ENCODE results near the gene FLRT1.
A peak's percentile ranks its signal among the peaks of the same experiment; 100 is the strongest.

FLRT1 gene

GRCh38 chr11:64007629-64008282 lies 28.0 kb upstream of the FLRT1 start:
- FAIRE-seq (no peak), DNase-seq (ENCODE audit: insufficient read length) (no peak)
- TF ChIP-seq POLR2A (IDR thresholded peaks at IDR 0.05; ENCODE audit: low read depth, low read length) (no peak), POLR2AphosphoS5 (IDR thresholded peaks at IDR 0.05; ENCODE audit: low read depth, low read length) (no peak), TAF1 (IDR thresholded peaks at IDR 0.05; ENCODE audit: borderline replicate concordance, low read depth, low read length) (no peak)

GRCh38 chr11:64008283-64008913 lies 27.3 kb upstream of the FLRT1 start:
- FAIRE-seq, result no peak
- no peak for DNase-seq (ENCODE audit: insufficient read length)
- TF ChIP-seq POLR2A (IDR thresholded peaks at IDR 0.05; ENCODE audit: low read depth, low read length) (no peak), TAF1 (IDR thresholded peaks at IDR 0.05; ENCODE audit: borderline replicate concordance, low read depth, low read length) (no peak), POLR2AphosphoS5 (IDR thresholded peaks at IDR 0.05; ENCODE audit: low read depth, low read length) (no peak)

GRCh38 chr11:64008914-64009633 lies 26.7 kb upstream of the FLRT1 start:
- no peak for FAIRE-seq
- DNase-seq (ENCODE audit: insufficient read length), result no peak

GRCh38 chr11:64009710-64010109 lies 26.0 kb upstream of the FLRT1 start:
- DNase-seq (ENCODE audit: insufficient read length) (no peak), FAIRE-seq (no peak)
- TF ChIP-seq POLR2AphosphoS5 (IDR thresholded peaks at IDR 0.05; ENCODE audit: low read depth, low read length) (no peak), POLR2A (IDR thresholded peaks at IDR 0.05; ENCODE audit: low read depth, low read length) (no peak), TAF1 (IDR thresholded peaks at IDR 0.05; ENCODE audit: borderline replicate concordance, low read depth, low read length) (no peak)

More at GRCh38 chr11:64008914-64009633, 26.7 kb upstream of the FLRT1 start:
- TF ChIP-seq POLR2A (IDR thresholded peaks at IDR 0.05; ENCODE audit: low read depth, low read length), result no peak
- no peak for TF ChIP-seq POLR2AphosphoS5 (IDR thresholded peaks at IDR 0.05; ENCODE audit: low read depth, low read length)
- TF ChIP-seq TAF1 (IDR thresholded peaks at IDR 0.05; ENCODE audit: borderline replicate concordance, low read depth, low read length), result no peak

DNA sequence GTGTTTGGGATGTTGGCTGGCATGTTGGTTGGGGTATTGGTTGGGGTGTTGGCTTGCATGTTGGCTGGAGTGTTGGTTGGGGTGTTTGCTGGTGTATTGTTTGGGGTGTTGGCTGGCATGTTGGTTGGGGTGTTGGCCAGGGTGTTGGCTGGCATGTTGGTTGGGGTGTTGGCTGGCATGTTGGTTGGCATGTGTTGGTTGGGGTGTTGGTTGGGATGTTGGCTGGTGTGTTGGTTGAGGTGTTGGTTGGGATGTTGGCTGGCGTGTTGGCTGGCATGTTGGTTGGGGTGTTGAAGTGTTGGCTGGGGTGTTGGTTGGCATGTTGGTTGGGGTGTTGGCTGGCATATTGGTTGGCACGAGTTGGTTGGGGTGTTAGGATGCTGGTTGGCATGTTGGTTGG lies 24.9 kb upstream of the FLRT1 start:
- no peak for TF ChIP-seq POLR2AphosphoS5 (IDR thresholded peaks at IDR 0.05; ENCODE audit: low read depth, low read length)
- TF ChIP-seq TAF1 (IDR thresholded peaks at IDR 0.05; ENCODE audit: borderline replicate concordance, low read depth, low read length), result no peak
- no peak for TF ChIP-seq POLR2A (IDR thresholded peaks at IDR 0.05; ENCODE audit: low read depth, low read length)
- DNase-seq (ENCODE audit: insufficient read length) (no peak), FAIRE-seq (peak; percentile 66)

GRCh38 chr11:64011371-64011770 lies 24.4 kb upstream of the FLRT1 start:
- DNase-seq (ENCODE audit: insufficient read length) (no peak), FAIRE-seq (no peak)
- TF ChIP-seq POLR2AphosphoS5 (IDR thresholded peaks at IDR 0.05; ENCODE audit: low read depth, low read length), result no peak
- no peak for TF ChIP-seq TAF1 (IDR thresholded peaks at IDR 0.05; ENCODE audit: borderline replicate concordance, low read depth, low read length)
- TF ChIP-seq POLR2A (IDR thresholded peaks at IDR 0.05; ENCODE audit: low read depth, low read length), result no peak

GRCh38 chr11:64013141-64013896 lies 22.4 kb upstream of the FLRT1 start:
- DNase-seq (ENCODE audit: insufficient read length), result no peak
- TF ChIP-seq POLR2A (IDR thresholded peaks at IDR 0.05; ENCODE audit: low read depth, low read length), result no peak
- TF ChIP-seq TAF1 (IDR thresholded peaks at IDR 0.05; ENCODE audit: borderline replicate concordance, low read depth, low read length), result no peak
- TF ChIP-seq POLR2AphosphoS5 (IDR thresholded peaks at IDR 0.05; ENCODE audit: low read depth, low read length), result no peak
- no peak for FAIRE-seq

- TF ChIP-seq POLR2AphosphoS5 (IDR thresholded peaks at IDR 0.05; ENCODE audit: low read depth, low read length) (no peak), TAF1 (IDR thresholded peaks at IDR 0.05; ENCODE audit: borderline replicate concordance, low read depth, low read length) (no peak), POLR2A (IDR thresholded peaks at IDR 0.05; ENCODE audit: low read depth, low read length) (no peak)
- DNase-seq (ENCODE audit: insufficient read length) (no peak), FAIRE-seq (no peak)
Observed at GRCh38 chr11:64014356-64014755, 21.4 kb upstream of the FLRT1 start.

DNA sequence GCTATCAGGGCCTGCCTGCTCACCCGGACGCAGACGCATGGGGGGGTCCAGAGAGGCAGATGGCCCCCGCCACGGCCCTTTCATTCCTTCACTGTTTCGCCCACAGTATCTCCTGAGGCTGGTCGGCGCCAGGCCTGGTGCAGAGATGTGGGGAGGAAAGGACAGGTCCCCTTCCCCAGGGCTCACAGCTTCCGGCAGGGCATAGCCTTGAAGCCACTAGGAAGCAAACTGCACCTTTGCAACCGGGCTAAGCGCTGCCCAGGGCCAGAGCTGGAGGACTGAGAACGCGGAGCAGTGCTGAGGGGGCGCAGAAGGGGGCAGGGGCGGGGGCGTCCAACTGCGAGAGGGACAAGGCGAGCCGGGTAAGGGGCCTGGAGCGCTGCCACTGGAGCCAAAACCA lies 20.2 kb upstream of the FLRT1 start:
- DNase-seq (ENCODE audit: insufficient read length) (no peak), FAIRE-seq (no peak)
- TF ChIP-seq POLR2AphosphoS5 (IDR thresholded peaks at IDR 0.05; ENCODE audit: low read depth, low read length), result no peak
- TF ChIP-seq POLR2A (IDR thresholded peaks at IDR 0.05; ENCODE audit: low read depth, low read length), result no peak
- TF ChIP-seq TAF1 (IDR thresholded peaks at IDR 0.05; ENCODE audit: borderline replicate concordance, low read depth, low read length), result no peak

DNA sequence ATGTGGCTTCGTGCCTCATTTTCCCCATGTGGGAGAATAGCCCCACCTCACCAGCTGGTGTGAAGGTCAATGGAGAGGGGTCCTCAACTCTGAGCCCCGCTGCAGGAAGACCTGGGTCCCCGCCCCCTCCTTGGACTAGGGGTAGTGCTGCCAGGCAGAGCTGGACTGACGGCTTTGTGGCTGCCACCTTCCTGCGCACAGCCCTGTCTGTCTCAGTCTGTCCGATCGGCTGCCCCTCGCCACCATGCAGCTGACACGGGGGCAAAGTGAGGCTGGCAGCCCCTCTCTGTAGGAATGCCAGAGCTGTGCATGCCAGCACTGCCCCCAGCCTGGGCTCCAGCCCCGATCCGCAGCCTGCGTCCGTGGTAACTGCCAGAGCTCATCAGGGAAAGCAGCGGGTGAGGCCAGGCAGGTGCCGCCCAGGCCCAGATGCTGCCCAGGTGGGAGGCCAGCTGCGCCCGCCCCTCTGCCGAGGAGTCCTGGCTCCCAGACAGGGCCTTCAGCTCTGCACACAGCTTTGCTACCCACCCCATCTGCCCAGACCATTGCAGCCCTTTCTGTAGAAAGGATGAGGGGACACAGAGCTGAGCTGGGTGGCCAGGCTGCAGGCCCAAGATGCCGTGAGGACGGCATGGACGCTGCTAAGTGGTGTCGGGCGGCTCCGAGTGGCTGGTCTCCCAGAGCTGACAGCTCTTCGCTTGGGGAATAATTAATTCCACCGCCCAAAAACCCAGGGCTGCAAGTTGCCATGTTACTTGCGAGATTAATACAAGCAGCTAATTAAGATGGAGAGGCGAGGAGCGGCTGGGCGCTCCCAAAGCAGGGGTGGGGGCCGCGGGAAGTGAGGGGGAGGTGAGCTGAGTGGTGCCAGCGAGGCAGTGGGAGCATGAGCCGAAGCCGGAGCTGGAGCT lies 19.5 kb upstream of the FLRT1 start:
- FAIRE-seq, result no peak
- DNase-seq (ENCODE audit: insufficient read length), result no peak
- TF ChIP-seq TAF1 (IDR thresholded peaks at IDR 0.05; ENCODE audit: borderline replicate concordance, low read depth, low read length) (no peak), POLR2AphosphoS5 (IDR thresholded peaks at IDR 0.05; ENCODE audit: low read depth, low read length) (no peak), POLR2A (IDR thresholded peaks at IDR 0.05; ENCODE audit: low read depth, low read length) (no peak)
